Panc1 (cell line): Measurements from ENCODE around the gene RNPS1. TPM values are rescaled to one million over a fixed set of nuclear protein-coding genes. Genes with fewer than 3 reads are reported as not detected.

Experiments
- ATAC-seq: fragments of 200-7000 bp; cut with Tn5 transposase; 2 replicates; pipeline ENCODE4 v1.9.1; 2020; ENCODE audit warnings: mild to moderate bottlenecking, moderate library complexity
- BruUV-seq: library from RNA; stranded (reverse); fragments of 400-500 nt; replicated peaks from 2 replicates; lab custom pipeline; 2021; lab: Mats Ljungman, UMichigan
- CTCF ChIA-PET: fragments of 300-600 bp; sonication (Branson Sonifier 250); formaldehyde crosslinking; loops from one replicate; lab custom pipeline; 2022; ENCODE audit warnings: antibody characterized with exemption; lab: Charles Lee
- POLR2A ChIA-PET: fragments of 300-600 bp; sonication (Branson Sonifier 250); formaldehyde crosslinking; loops from one replicate; lab custom pipeline; 2022; ENCODE audit warnings: antibody characterized with exemption; lab: Charles Lee
- DNase-seq: peaks from one replicate; pipeline ENCODE4 v3.0.0-alpha.2; 2010; ENCODE audit warnings: low read depth, low spot score
- H3K27ac ChIP-seq: 2 replicates; pipeline ENCODE4 v1.5.1; 2011; ENCODE audit warnings: mild to moderate bottlenecking, low read length, inconsistent platforms
- H3K27me3 ChIP-seq: fragments of 200-500 bp; sonication (Bioruptor generic); 2 replicates; pipeline ENCODE4 v1.6.0; 2014; ENCODE audit warnings: low read length, inconsistent platforms; ENCODE audit not compliant: control insufficient read depth, insufficient read depth
- H3K36me3 ChIP-seq: fragments of 200-500 bp; sonication (Bioruptor generic); 2 replicates; pipeline ENCODE4 v1.5.1; 2014; ENCODE audit warnings: inconsistent platforms, mild to moderate bottlenecking, low read length, moderate library complexity; ENCODE audit not compliant: control insufficient read depth, insufficient read depth
- H3K4me1 ChIP-seq: 2 replicates; pipeline ENCODE4 v1.5.1; 2011; ENCODE audit warnings: inconsistent platforms, mild to moderate bottlenecking, low read length, moderate library complexity; ENCODE audit not compliant: control insufficient read depth, insufficient read depth
- H3K4me3 ChIP-seq, 2 experiments: 2 replicates each; pipeline ENCODE4 v1.5.1; 2011 to 2012; ENCODE audit warnings: low read depth in 2 of 2, low read length in 2 of 2, mild to moderate bottlenecking in 2 of 2, inconsistent platforms in 1 of 2, moderate library complexity in 1 of 2
- H3K9me3 ChIP-seq: fragments of 200-500 bp; sonication (Bioruptor generic); 2 replicates; pipeline ENCODE4 v1.5.1; 2014; ENCODE audit warnings: low read depth, mild to moderate bottlenecking, inconsistent platforms, low read length, moderate library complexity; ENCODE audit not compliant: control insufficient read depth, insufficient read depth
- POLR2AphosphoS5 ChIP-seq: IDR thresholded peaks from 2 replicates; pipeline ENCODE4 v1.6.1; 2012; ENCODE audit warnings: mild to moderate bottlenecking, low read depth, low read length, moderate library complexity
- SIN3A ChIP-seq: IDR thresholded peaks from 2 replicates; pipeline ENCODE4 v1.6.1; 2012; ENCODE audit warnings: low read depth, mild to moderate bottlenecking, low read length, moderate library complexity, borderline replicate concordance; ENCODE audit not compliant: insufficient read depth
- TCF7L2 ChIP-seq: IDR thresholded peaks from 2 replicates; pipeline ENCODE4 v1.6.1; 2011; ENCODE audit warnings: mild to moderate bottlenecking, low read depth, low read length, inconsistent platforms
- in situ Hi-C: cut with HindIII; loops from 2 replicates; pipeline ENCODE4 v1.10.0; 2016; ENCODE audit warnings: low sequenced_read_pairs, low pct_unique_long_range_greater_than_20kb
- intact Hi-C: fragments of 100-400 bp; cut with micrococcal nuclease; formaldehyde crosslinking; loops from one replicate; pipeline ENCODE4 v1.10.0; 2022; ENCODE audit not compliant: unreplicated experiment
- total RNA-seq: library from RNA; stranded (reverse); gene quantifications from one replicate; pipeline ENCODE4 v1.2.1, GENCODE V29; 2021; ENCODE audit not compliant: unreplicated experiment
- TF ChIP-seq, protein P1 (sequence below), 2 experiments: IDR thresholded peaks; 2 replicates each; pipeline ENCODE4 v1.6.1; 2011 to 2012; ENCODE audit warnings: low read depth in 2 of 2, control low read depth in 1 of 2, low read length in 1 of 2, mild to moderate bottlenecking in 1 of 2, moderate library complexity in 1 of 2; ENCODE audit not compliant: insufficient read depth in 1 of 2
- TF ChIP-seq, protein P2 (sequence below): fragments of 450-650 bp; IDR thresholded peaks from 2 replicates; pipeline ENCODE4 v1.5.1; 2017; ENCODE audit warnings: mild to moderate bottlenecking

RNPS1 gene
- total RNA-seq, 1 experiment from 2014 or later: 249 TPM

DNA sequence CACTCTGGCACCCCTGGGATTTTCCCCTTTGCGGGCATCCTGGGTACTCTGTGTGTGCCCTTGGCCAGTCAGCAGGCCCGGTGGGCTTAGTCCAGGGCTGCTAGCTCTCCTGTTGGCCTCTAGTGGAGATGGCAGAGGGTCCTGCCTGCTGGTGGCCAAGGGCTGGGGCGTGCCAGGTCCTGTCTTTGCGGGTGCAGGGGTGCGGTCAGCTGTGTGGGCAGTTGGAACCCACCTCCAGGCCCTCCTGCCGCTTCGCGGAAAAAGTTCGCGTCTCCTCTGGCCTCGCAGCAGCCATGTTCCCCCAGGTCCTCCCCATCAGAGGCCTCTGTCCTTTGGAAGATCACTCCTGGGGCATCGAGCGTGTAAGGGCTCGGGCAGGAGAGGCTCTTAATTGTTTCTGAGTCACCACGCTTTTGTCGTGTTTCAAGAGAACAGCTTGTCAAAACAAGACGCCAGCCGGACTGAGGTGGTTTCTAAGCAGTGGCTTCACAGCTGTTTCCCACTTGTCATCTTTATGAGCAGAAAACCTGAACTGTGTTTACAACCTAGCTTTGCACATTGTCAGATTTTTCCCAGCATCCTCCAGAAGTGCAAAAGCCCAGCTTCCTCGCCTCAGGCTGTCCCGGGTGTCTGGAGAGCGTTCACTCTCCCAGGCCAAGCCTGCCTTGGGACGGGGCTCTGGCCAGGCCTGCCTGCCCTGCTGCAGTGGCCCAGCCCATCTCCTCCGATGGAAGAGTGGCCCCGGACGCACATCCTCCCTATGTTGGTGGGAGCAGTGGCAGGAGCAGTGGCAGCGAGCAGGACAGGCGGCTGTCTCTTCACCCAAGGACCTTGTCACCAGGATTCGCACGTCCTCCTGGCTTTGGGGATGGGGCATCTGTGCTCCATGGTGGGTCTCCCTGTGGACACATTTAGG is 36.7 kb downstream of the RNPS1 start:
- peaks cover 5% of the 10 kb centered on the region; the same call in 1 of the 2 replicates for H3K36me3 ChIP-seq
- ATAC-seq (no peak), DNase-seq (no peak)
- CTCF ChIA-PET: no interaction called here
- H3K27me3 ChIP-seq: no peaks in the 10 kb centered on the region
- POLR2A ChIA-PET: no interaction called here
- H3K27ac ChIP-seq: no peak overlapping the region
- intact Hi-C loops (no loop called here), in situ Hi-C loops (no loop called here)
- no peak overlapping the region for H3K4me3 ChIP-seq
- no TSS peak for BruUV-seq
- H3K9me3 ChIP-seq: no peaks in the 10 kb centered on the region
- TF ChIP-seq, protein P1, sequence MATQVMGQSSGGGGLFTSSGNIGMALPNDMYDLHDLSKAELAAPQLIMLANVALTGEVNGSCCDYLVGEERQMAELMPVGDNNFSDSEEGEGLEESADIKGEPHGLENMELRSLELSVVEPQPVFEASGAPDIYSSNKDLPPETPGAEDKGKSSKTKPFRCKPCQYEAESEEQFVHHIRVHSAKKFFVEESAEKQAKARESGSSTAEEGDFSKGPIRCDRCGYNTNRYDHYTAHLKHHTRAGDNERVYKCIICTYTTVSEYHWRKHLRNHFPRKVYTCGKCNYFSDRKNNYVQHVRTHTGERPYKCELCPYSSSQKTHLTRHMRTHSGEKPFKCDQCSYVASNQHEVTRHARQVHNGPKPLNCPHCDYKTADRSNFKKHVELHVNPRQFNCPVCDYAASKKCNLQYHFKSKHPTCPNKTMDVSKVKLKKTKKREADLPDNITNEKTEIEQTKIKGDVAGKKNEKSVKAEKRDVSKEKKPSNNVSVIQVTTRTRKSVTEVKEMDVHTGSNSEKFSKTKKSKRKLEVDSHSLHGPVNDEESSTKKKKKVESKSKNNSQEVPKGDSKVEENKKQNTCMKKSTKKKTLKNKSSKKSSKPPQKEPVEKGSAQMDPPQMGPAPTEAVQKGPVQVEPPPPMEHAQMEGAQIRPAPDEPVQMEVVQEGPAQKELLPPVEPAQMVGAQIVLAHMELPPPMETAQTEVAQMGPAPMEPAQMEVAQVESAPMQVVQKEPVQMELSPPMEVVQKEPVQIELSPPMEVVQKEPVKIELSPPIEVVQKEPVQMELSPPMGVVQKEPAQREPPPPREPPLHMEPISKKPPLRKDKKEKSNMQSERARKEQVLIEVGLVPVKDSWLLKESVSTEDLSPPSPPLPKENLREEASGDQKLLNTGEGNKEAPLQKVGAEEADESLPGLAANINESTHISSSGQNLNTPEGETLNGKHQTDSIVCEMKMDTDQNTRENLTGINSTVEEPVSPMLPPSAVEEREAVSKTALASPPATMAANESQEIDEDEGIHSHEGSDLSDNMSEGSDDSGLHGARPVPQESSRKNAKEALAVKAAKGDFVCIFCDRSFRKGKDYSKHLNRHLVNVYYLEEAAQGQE (IDR thresholded peaks at IDR 0.05; ENCODE audit: insufficient read depth in 1 of 2, low read depth in 2 of 2, low read length in 1 of 2): no peak
- TF ChIP-seq POLR2AphosphoS5 (no peak), SIN3A (no peak), TCF7L2 (no peak)
- TF ChIP-seq, protein P2, sequence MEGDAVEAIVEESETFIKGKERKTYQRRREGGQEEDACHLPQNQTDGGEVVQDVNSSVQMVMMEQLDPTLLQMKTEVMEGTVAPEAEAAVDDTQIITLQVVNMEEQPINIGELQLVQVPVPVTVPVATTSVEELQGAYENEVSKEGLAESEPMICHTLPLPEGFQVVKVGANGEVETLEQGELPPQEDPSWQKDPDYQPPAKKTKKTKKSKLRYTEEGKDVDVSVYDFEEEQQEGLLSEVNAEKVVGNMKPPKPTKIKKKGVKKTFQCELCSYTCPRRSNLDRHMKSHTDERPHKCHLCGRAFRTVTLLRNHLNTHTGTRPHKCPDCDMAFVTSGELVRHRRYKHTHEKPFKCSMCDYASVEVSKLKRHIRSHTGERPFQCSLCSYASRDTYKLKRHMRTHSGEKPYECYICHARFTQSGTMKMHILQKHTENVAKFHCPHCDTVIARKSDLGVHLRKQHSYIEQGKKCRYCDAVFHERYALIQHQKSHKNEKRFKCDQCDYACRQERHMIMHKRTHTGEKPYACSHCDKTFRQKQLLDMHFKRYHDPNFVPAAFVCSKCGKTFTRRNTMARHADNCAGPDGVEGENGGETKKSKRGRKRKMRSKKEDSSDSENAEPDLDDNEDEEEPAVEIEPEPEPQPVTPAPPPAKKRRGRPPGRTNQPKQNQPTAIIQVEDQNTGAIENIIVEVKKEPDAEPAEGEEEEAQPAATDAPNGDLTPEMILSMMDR: no peak
- peaks cover 10% of the 10 kb centered on the region for H3K4me1 ChIP-seq

DNA sequence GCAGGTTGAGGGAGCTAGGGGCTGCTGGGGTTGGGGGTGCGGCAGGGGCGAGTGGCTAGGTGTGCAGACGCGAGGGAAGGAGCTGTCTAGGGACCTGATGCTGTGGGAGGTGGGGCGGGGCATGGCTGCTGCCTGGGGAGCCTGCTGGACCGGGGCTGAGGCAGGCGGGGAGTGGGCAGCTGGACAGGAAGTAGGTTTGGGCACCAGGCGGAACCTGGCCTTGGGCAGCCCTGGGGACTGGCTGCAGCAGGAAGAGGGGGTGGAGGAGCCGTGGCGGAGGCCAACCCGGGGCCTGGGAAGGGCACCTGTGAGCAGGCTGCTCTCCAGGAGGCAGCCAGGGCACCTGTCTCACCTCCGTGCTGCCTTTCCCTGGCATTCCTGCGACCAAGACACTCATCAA is 37.5 kb downstream of the RNPS1 start:
- intact Hi-C loops (no loop called here), in situ Hi-C loops (no loop called here)
- CTCF ChIA-PET: no interaction called here
- H3K27me3 ChIP-seq: no peaks in the 10 kb centered on the region
- H3K36me3 ChIP-seq: peaks cover 5% of the 10 kb centered on the region; the same call in 1 of the 2 replicates
- no TSS peak for BruUV-seq
- no peak overlapping the region for H3K4me3 ChIP-seq
- TF ChIP-seq SIN3A (no peak), TCF7L2 (no peak), POLR2AphosphoS5 (no peak)
- TF ChIP-seq, protein P2: no peak
- TF ChIP-seq, protein P1 (IDR thresholded peaks at IDR 0.05; ENCODE audit: insufficient read depth in 1 of 2, low read depth in 2 of 2, low read length in 1 of 2): no peak
- ATAC-seq: no peak
- H3K9me3 ChIP-seq: no peaks in the 10 kb centered on the region
- no peak overlapping the region for H3K27ac ChIP-seq
- no peak for DNase-seq
- POLR2A ChIA-PET: no interaction called here
- peaks cover 13% of the 10 kb centered on the region for H3K4me1 ChIP-seq
